Heart left ventricle (tissue), 16 donors: ENCODE data around the gene PTPRE. TPM values are rescaled to one million over a fixed set of nuclear protein-coding genes. Genes with fewer than 3 reads are reported as not detected.

Experiments used
- ATAC-seq, 4 donors: fragments of 200-7000 bp; cut with Tn5 transposase; one replicate each; pipeline ENCODE4 v1.9.1; 2020 to 2022; ENCODE audit warnings: moderate library complexity in 4 of 4, mild to moderate bottlenecking in 3 of 4, moderate number of reproducible peaks in 1 of 4
- DNase-seq, 5 donors: peaks; one replicate each; pipeline ENCODE4 v3.0.0-alpha.2; 2020
- H3K27ac ChIP-seq, 12 donors: fragments of 200-600 bp; sonication (generic) in 4 of 12; one replicate each; pipeline versions ENCODE4 v1.5.0 to v1.8.0; 2016 to 2022; ENCODE audit warnings: mild to moderate bottlenecking in 2 of 12
- H3K27me3 ChIP-seq, 9 donors: fragments of 200-600 bp; sonication (generic) in 2 of 9; one replicate each; pipeline versions ENCODE4 v1.5.1 to v1.8.0; 2016 to 2022; ENCODE audit warnings: mild to moderate bottlenecking in 3 of 9
- H3K36me3 ChIP-seq, 9 donors: fragments of 200-600 bp; sonication (generic) in 2 of 9; one replicate each; pipeline versions ENCODE4 v1.5.0 to v1.8.0; 2018 to 2022; ENCODE audit warnings: mild to moderate bottlenecking in 2 of 9
- H3K4me1 ChIP-seq, 12 donors: fragments of 200-600 bp; sonication (generic) in 4 of 12; one replicate each; pipeline versions ENCODE4 v1.5.0 to v1.8.0; 2016 to 2022; ENCODE audit warnings: mild to moderate bottlenecking in 3 of 12
- H3K4me3 ChIP-seq, 12 donors: fragments of 200-600 bp; sonication (generic) in 4 of 12; one replicate each; pipeline versions ENCODE4 v1.5.0 to v1.8.0; 2017 to 2022; ENCODE audit warnings: mild to moderate bottlenecking in 9 of 12, moderate library complexity in 4 of 12
- H3K9me3 ChIP-seq, 12 donors: fragments of 200-600 bp; sonication (generic) in 4 of 12; one replicate each; pipeline versions ENCODE4 v1.5.0 to v1.8.0; 2016 to 2022; ENCODE audit warnings: mild to moderate bottlenecking in 1 of 12
- CTCF ChIP-seq, 12 donors: fragments of 200-600 bp; sonication (generic) in 4 of 12; IDR thresholded peaks; one replicate each; pipeline versions ENCODE4 v1.5.0 to v1.8.0; 2018 to 2022; ENCODE audit warnings: antibody characterized with exemption in 12 of 12, mild to moderate bottlenecking in 5 of 12
- POLR2A ChIP-seq, 2 donors: fragments of 450-650 bp; IDR thresholded peaks; one replicate each; pipeline ENCODE4 v1.6.1; 2017; ENCODE audit warnings: antibody characterized with exemption in 2 of 2, mild to moderate bottlenecking in 2 of 2, moderate library complexity in 2 of 2
- WGBS, 4 donors: extraction: QIAGEN DNeasy Blood & Tissue Kit in 2 of 4; methylation state at CpG; one replicate each; pipeline versions ENCODE4 v1.1.5 to v1.1.7; 2013 to 2018; 5-methylcytosine and 5-hydroxymethylcytosine counted together
- intact Hi-C, 10 donors: fragments of 100-400 bp; cut with DNase I; formaldehyde crosslinking; loops; one replicate each; pipeline versions ENCODE4 v1.11.1 to v1.14.2; 2022
- polyA plus RNA-seq, 2 donors: library from polyadenylated mRNA; stranded (reverse); fragments of 200-250 nt; gene quantifications; one replicate each; pipeline ENCODE4 v1.2.3, GENCODE V29; 2013
- total RNA-seq, 9 donors: library from RNA; depleted of rRNA in 2 of 9; stranded (reverse); fragments of >200 nt in 2 of 9; fragmentation: NEBNext Ultra II Directional in 3 of 9; extraction: Animal tissue kit (Norgen Biotek cat#: 25700) in 3 of 9; gene quantifications; one replicate each; pipeline versions ENCODE4 v1.1.0 to v1.2.4, GENCODE V29; 2016 to 2023
- donor health status: ischemic (EF 13 %, LVEDD 7.1; RV severe dilation, severe dysfunction).
- donor health status: healthy with polysubstance abuse.
- donor health status: DM: no; HTN: yes; CAD: no.
- donor health status: DM: no; HTN: no; CAD: no.
- donor health status: ischemic (EF 25% LVEDD 6.9; RV normal size, moderate dysfunction).
- donor health status: ischemic (EF 25% LVEDD 5.7; RV mildly dilated, moderate dysfunction).
- donor health status: healthy.
- donor health status: DM: yes; HTN: yes; CAD: no.
- donor health status: ischemic (EF 35%, LVEDD 5.7; RV mildly dilated, moderate dysfunction).
- donor health status: nonischemic (EF 11% LVEDD 7.7; RV severe dilation, severe dysfunction).
- donor health status: DM: yes; HTN: yes; CAD: no.
- donor health status: PGD.
- donor health status: ischemic (EF 29% LVEDD 5.4; RV normal size, mild dysfunction).
- donor health status: nonischemic (EF 23%, LVEDD 6.1; RV moderate dilation, normal function).

PTPRE gene
- total and polyA plus RNA-seq, 11 donors, result 6.9 to 55.0 (median 24.1) TPM

GRCh38 chr10:128097783-128098182, 190.9 kb downstream of the PTPRE start:
- no peak for ATAC-seq

GRCh38 chr10:128098631-128099030, 191.7 kb downstream of the PTPRE start:
- no peak for DNase-seq
- Histone ChIP-seq H3K36me3 (peaks cover 0 to 27% (median 0%) of the 10 kb centered on the region in 9 donors), H3K9me3 (no peaks in the 10 kb centered on the region), H3K4me1 (peaks cover 0 to 6% (median 0%) of the 10 kb centered on the region in 12 donors), H3K27me3 (no peaks in the 10 kb centered on the region), H3K4me3 (no peak overlapping the region), H3K27ac (no peak overlapping the region)
- TF ChIP-seq CTCF (IDR thresholded peaks at IDR 0.05) (no peak), POLR2A (IDR thresholded peaks at IDR 0.05) (no peak)
- WGBS, 4 donors, result 88 to 91% (median 89%) methylated on average over 10 of the region's 10 CpGs
- ATAC-seq, result no peak
- intact Hi-C loops, result loop anchor here in 1 of 10 donors (10.0 kb wide), 1 partner anchor 836 kb away; no protein-coding TSS in a partner anchor

More at GRCh38 chr10:128097783-128098182, 190.9 kb downstream of the PTPRE start:
- Histone ChIP-seq H3K4me3 (no peak overlapping the region), H3K4me1 (peaks cover 0 to 4% (median 0%) of the 10 kb centered on the region in 12 donors), H3K27me3 (no peaks in the 10 kb centered on the region), H3K9me3 (no peaks in the 10 kb centered on the region), H3K36me3 (peaks cover 0 to 23% (median 0%) of the 10 kb centered on the region in 9 donors), H3K27ac (no peak overlapping the region)
- 81 to 83% (median 82%) methylated on average over 8 of the region's 8 CpGs for WGBS, 4 donors
- no peak for DNase-seq
- intact Hi-C loops, result loop anchor here in 1 of 10 donors (10.0 kb wide), 1 partner anchor 837 kb away; no protein-coding TSS in a partner anchor
- TF ChIP-seq CTCF (IDR thresholded peaks at IDR 0.05) (no peak), POLR2A (IDR thresholded peaks at IDR 0.05) (no peak)

GRCh38 chr10:128099901-128100300, 193.0 kb downstream of the PTPRE start:
- ATAC-seq, result no peak
- H3K27ac ChIP-seq, result no peak overlapping the region
- no peak overlapping the region for H3K4me3 ChIP-seq
- peaks cover 0 to 6% (median 0%) of the 10 kb centered on the region in 12 donors for H3K4me1 ChIP-seq
- TF ChIP-seq CTCF (IDR thresholded peaks at IDR 0.05) (no peak), POLR2A (IDR thresholded peaks at IDR 0.05) (no peak)
- no peaks in the 10 kb centered on the region for H3K27me3 ChIP-seq
- H3K36me3 ChIP-seq, result peaks cover 0 to 35% (median 0%) of the 10 kb centered on the region in 9 donors
- WGBS, 4 donors, result 94 to 98% (median 96%) methylated on average over 5 to 10 of the region's 10 CpGs
- intact Hi-C loops, result loop anchor here in 1 of 10 donors (10.0 kb wide), 1 partner anchor 835 kb away; no protein-coding TSS in a partner anchor
- H3K9me3 ChIP-seq, result no peaks in the 10 kb centered on the region
- no peak for DNase-seq

- 77 to 95% (median 81%) methylated on average over 1 of the region's 1 CpG for WGBS, 4 donors
- Histone ChIP-seq H3K27me3 (no peaks in the 10 kb centered on the region), H3K9me3 (no peaks in the 10 kb centered on the region), H3K27ac (no peak overlapping the region), H3K4me3 (no peak overlapping the region), H3K4me1 (peaks cover 0 to 6% (median 0%) of the 10 kb centered on the region in 12 donors), H3K36me3 (peaks cover 0 to 36% (median 0%) of the 10 kb centered on the region in 9 donors)
- DNase-seq (no peak), ATAC-seq (no peak)
- intact Hi-C loops, result no loop called here
- TF ChIP-seq CTCF (IDR thresholded peaks at IDR 0.05) (no peak), POLR2A (IDR thresholded peaks at IDR 0.05) (no peak)
These were observed 195.0 kb downstream of the PTPRE start for GRCh38 chr10:128101901-128102300.
